Neural cell (in vitro differentiated cells): ENCODE results near the gene SCART1. TPM values are rescaled to one million over a fixed set of nuclear protein-coding genes. Genes with fewer than 3 reads are reported as not detected.

Source experiments
- H2AFZ ChIP-seq: fragments of 200-600, 300-800 bp; sonication (generic), shearing (Covaris generic); 2 replicates; pipeline ENCODE4 v1.6.0; 2014; ENCODE audit warnings: low read depth, mild to moderate bottlenecking, antibody characterized with exemption, low read length, moderate library complexity
- H3F3A ChIP-seq: fragments of 200-600 bp; shearing (Covaris generic); 2 replicates; pipeline ENCODE4 v1.6.1; 2016; ENCODE audit warnings: mild to moderate bottlenecking, moderate library complexity, mixed read lengths, antibody characterized with exemption, low read length; ENCODE audit not compliant: insufficient read depth, poor library complexity, severe bottlenecking
- H3K27ac ChIP-seq: fragments of 200-600, 300-800 bp; sonication (generic), shearing (Covaris generic); 2 replicates; pipeline ENCODE4 v1.5.1; 2014; ENCODE audit warnings: mild to moderate bottlenecking, low read length, moderate library complexity
- H3K27me3 ChIP-seq: fragments of 300-800, 200-600 bp; sonication (generic), shearing (Covaris generic); 2 replicates; pipeline ENCODE4 v1.6.0; 2014; ENCODE audit warnings: mild to moderate bottlenecking, low read depth, low read length, moderate library complexity; ENCODE audit not compliant: insufficient read depth
- H3K36me3 ChIP-seq: fragments of 300-800, 200-600 bp; sonication (generic), shearing (Covaris generic); 2 replicates; pipeline ENCODE4 v1.5.1; 2014; ENCODE audit warnings: mild to moderate bottlenecking, antibody characterized with exemption, low read length, moderate library complexity; ENCODE audit not compliant: insufficient read depth
- H3K4me2 ChIP-seq: fragments of 300-800, 200-600 bp; sonication (generic), shearing (Covaris generic); 2 replicates; pipeline ENCODE4 v1.6.0; 2014; ENCODE audit warnings: mild to moderate bottlenecking, low read length
- H3K4me3 ChIP-seq: fragments of 300-800, 200-600 bp; sonication (generic), shearing (Covaris generic); 2 replicates; pipeline ENCODE4 v1.5.1; 2014; ENCODE audit warnings: mild to moderate bottlenecking, low read length, moderate library complexity
- H3K79me2 ChIP-seq: fragments of 200-600 bp; shearing (Covaris generic); replicated peaks from 2 replicates; pipeline ENCODE4 v1.6.0; 2014; ENCODE audit warnings: mild to moderate bottlenecking, low read length, moderate library complexity; ENCODE audit not compliant: insufficient read depth
- H3K9ac ChIP-seq: fragments of 300-800, 200-600 bp; sonication (generic), shearing (Covaris generic); 2 replicates; pipeline ENCODE4 v1.6.1; 2016; ENCODE audit warnings: mild to moderate bottlenecking, low read length, mixed read lengths
- H3K9me2 ChIP-seq: fragments of 200-600 bp; shearing (Covaris generic); 2 replicates; pipeline ENCODE4 v1.6.1; 2016; ENCODE audit warnings: mild to moderate bottlenecking, low read length, mixed read lengths; ENCODE audit not compliant: insufficient read depth
- H3K9me3 ChIP-seq: fragments of 200-600, 300-800 bp; sonication (generic), shearing (Covaris generic); 2 replicates; pipeline ENCODE4 v1.6.1; 2016; ENCODE audit warnings: mild to moderate bottlenecking, mixed run types, low read length, moderate library complexity, mixed read lengths
- H4K20me1 ChIP-seq: fragments of 200-600 bp; shearing (Covaris generic); 2 replicates; pipeline ENCODE4 v1.6.1; 2016; ENCODE audit warnings: mild to moderate bottlenecking, mixed run types; ENCODE audit not compliant: insufficient read depth
- EP300 ChIP-seq: fragments of 450-650 bp; conservative IDR thresholded peaks from 2 replicates; pipeline ENCODE4 v1.6.1; 2014; ENCODE audit warnings: antibody characterized with exemption, mild to moderate bottlenecking, moderate library complexity; ENCODE audit not compliant: poor library complexity, severe bottlenecking
- EZH2 ChIP-seq: fragments of 200-600, 300-800 bp; shearing (Covaris generic), sonication (generic); IDR thresholded peaks from 2 replicates; pipeline ENCODE4 v1.6.1; 2014; ENCODE audit warnings: antibody characterized with exemption, low read length, borderline replicate concordance, mild to moderate bottlenecking; ENCODE audit not compliant: insufficient read depth, poor library complexity, severe bottlenecking
- MXI1 ChIP-seq: fragments of 450-650 bp; conservative IDR thresholded peaks from 2 replicates; pipeline ENCODE4 v1.6.1; 2014; ENCODE audit warnings: antibody characterized with exemption, mild to moderate bottlenecking; ENCODE audit not compliant: poor library complexity, severe bottlenecking
- POLR2AphosphoS5 ChIP-seq: IDR thresholded peaks from 2 replicates; pipeline ENCODE4 v1.6.1; 2012
- RAD21 ChIP-seq: fragments of 450-650 bp; conservative IDR thresholded peaks from 2 replicates; pipeline ENCODE4 v1.6.1; 2014; ENCODE audit warnings: antibody characterized with exemption, mild to moderate bottlenecking, moderate library complexity
- SMC3 ChIP-seq: fragments of 450-650 bp; conservative IDR thresholded peaks from 2 replicates; pipeline ENCODE4 v1.6.1; 2014; ENCODE audit warnings: antibody characterized with exemption, mild to moderate bottlenecking, moderate library complexity; ENCODE audit not compliant: poor library complexity
- TAF1 ChIP-seq: IDR thresholded peaks from 2 replicates; pipeline ENCODE4 v1.6.1; 2012; ENCODE audit warnings: low read depth
- polyA plus RNA-seq: library from polyadenylated mRNA; depleted of rRNA; stranded (reverse); fragments of >200 nt; gene quantifications from 2 replicates; pipeline ENCODE4 v1.2.3, GENCODE V29; 2014
- TF ChIP-seq, protein P1 (sequence below): fragments of 450-650 bp; IDR thresholded peaks from 2 replicates; pipeline ENCODE4 v1.5.1; 2014; ENCODE audit warnings: antibody characterized with exemption, mild to moderate bottlenecking, moderate library complexity; ENCODE audit not compliant: poor library complexity, severe bottlenecking
- TF ChIP-seq, protein P2 (sequence below): IDR thresholded peaks from 2 replicates; pipeline ENCODE4 v1.6.1; 2012; ENCODE audit warnings: borderline replicate concordance

Gene SCART1
- polyA plus RNA-seq, 1 donor from 2014 or later: 4.3 TPM

GRCh38 chr10:133460208-133460769 lies 6.5 kb downstream of the SCART1 start:
- TF ChIP-seq, protein P1, sequence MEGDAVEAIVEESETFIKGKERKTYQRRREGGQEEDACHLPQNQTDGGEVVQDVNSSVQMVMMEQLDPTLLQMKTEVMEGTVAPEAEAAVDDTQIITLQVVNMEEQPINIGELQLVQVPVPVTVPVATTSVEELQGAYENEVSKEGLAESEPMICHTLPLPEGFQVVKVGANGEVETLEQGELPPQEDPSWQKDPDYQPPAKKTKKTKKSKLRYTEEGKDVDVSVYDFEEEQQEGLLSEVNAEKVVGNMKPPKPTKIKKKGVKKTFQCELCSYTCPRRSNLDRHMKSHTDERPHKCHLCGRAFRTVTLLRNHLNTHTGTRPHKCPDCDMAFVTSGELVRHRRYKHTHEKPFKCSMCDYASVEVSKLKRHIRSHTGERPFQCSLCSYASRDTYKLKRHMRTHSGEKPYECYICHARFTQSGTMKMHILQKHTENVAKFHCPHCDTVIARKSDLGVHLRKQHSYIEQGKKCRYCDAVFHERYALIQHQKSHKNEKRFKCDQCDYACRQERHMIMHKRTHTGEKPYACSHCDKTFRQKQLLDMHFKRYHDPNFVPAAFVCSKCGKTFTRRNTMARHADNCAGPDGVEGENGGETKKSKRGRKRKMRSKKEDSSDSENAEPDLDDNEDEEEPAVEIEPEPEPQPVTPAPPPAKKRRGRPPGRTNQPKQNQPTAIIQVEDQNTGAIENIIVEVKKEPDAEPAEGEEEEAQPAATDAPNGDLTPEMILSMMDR: no peak
- no peak for TF ChIP-seq RAD21
- no peak for TF ChIP-seq TAF1
- no peak for TF ChIP-seq EP300
- no peak for TF ChIP-seq POLR2AphosphoS5
- no peak for TF ChIP-seq MXI1
- TF ChIP-seq, protein P2, sequence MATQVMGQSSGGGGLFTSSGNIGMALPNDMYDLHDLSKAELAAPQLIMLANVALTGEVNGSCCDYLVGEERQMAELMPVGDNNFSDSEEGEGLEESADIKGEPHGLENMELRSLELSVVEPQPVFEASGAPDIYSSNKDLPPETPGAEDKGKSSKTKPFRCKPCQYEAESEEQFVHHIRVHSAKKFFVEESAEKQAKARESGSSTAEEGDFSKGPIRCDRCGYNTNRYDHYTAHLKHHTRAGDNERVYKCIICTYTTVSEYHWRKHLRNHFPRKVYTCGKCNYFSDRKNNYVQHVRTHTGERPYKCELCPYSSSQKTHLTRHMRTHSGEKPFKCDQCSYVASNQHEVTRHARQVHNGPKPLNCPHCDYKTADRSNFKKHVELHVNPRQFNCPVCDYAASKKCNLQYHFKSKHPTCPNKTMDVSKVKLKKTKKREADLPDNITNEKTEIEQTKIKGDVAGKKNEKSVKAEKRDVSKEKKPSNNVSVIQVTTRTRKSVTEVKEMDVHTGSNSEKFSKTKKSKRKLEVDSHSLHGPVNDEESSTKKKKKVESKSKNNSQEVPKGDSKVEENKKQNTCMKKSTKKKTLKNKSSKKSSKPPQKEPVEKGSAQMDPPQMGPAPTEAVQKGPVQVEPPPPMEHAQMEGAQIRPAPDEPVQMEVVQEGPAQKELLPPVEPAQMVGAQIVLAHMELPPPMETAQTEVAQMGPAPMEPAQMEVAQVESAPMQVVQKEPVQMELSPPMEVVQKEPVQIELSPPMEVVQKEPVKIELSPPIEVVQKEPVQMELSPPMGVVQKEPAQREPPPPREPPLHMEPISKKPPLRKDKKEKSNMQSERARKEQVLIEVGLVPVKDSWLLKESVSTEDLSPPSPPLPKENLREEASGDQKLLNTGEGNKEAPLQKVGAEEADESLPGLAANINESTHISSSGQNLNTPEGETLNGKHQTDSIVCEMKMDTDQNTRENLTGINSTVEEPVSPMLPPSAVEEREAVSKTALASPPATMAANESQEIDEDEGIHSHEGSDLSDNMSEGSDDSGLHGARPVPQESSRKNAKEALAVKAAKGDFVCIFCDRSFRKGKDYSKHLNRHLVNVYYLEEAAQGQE: no peak
- TF ChIP-seq EZH2: no peak
- no peak for TF ChIP-seq SMC3
- H3K79me2 ChIP-seq: no peaks in the 10 kb centered on the region
- no peaks in the 10 kb centered on the region for H3K27me3 ChIP-seq
- no peak overlapping the region for H3K4me3 ChIP-seq
- H3K9me2 ChIP-seq: no peaks in the 10 kb centered on the region
- no peak overlapping the region for H3K9ac ChIP-seq
- no peaks in the 10 kb centered on the region for H3K36me3 ChIP-seq
- no peaks in the 10 kb centered on the region for H3K9me3 ChIP-seq
- H4K20me1 ChIP-seq: no peaks in the 10 kb centered on the region
- no peak overlapping the region for H3K27ac ChIP-seq
- no peaks in the 10 kb centered on the region for H3F3A ChIP-seq
- H3K4me2 ChIP-seq: no peak overlapping the region
- no peak overlapping the region for H2AFZ ChIP-seq

- Histone ChIP-seq H3K9me2 (no peaks in the 10 kb centered on the region), H3K9me3 (no peaks in the 10 kb centered on the region), H3K9ac (no peak overlapping the region), H3K27ac (no peak overlapping the region), H3K27me3 (no peaks in the 10 kb centered on the region), H3F3A (no peaks in the 10 kb centered on the region), H3K36me3 (no peaks in the 10 kb centered on the region), H3K79me2 (no peaks in the 10 kb centered on the region), H2AFZ (no peak overlapping the region), H3K4me3 (no peak overlapping the region), H4K20me1 (no peaks in the 10 kb centered on the region), H3K4me2 (no peak overlapping the region)
- TF ChIP-seq EP300 (no peak), RAD21 (no peak)
- TF ChIP-seq, protein P2: no peak
Observed at GRCh38 chr10:133461027-133461426, 7.3 kb downstream of the SCART1 start.
